Brain microvascular endothelial cell (primary cell): Measurements from ENCODE around the gene CUL7.

Experiments used
- DNase-seq: peaks from one replicate; pipeline ENCODE4 v3.0.0-alpha.2; 2020
- H3K27ac ChIP-seq: fragments of 250-450 bp; sonication (Bioruptor Pico); 2 replicates; pipeline ENCODE4 v1.5.1; 2020; ENCODE audit warnings: mild to moderate bottlenecking, moderate library complexity
- H3K27me3 ChIP-seq: fragments of 250-450 bp; sonication (Bioruptor Pico); replicated peaks from 2 replicates; pipeline ENCODE4 v1.5.1; 2020; ENCODE audit warnings: mild to moderate bottlenecking
- H3K36me3 ChIP-seq: fragments of 250-450 bp; sonication (Bioruptor Pico); replicated peaks from 2 replicates; pipeline ENCODE4 v1.5.1; 2020; ENCODE audit warnings: mild to moderate bottlenecking
- H3K4me3 ChIP-seq: 2 replicates; pipeline ENCODE4 v1.5.1; 2011; ENCODE audit warnings: low read depth, mild to moderate bottlenecking, control low read depth, low read length, moderate library complexity
- in situ Hi-C: cut with HindIII; loops from 2 replicates; pipeline ENCODE4 v1.10.0; 2017; ENCODE audit warnings: low sequenced_read_pairs, low pct_ligation_motif_present
- TF ChIP-seq, protein P1 (sequence below): IDR thresholded peaks from 2 replicates; pipeline ENCODE4 v1.5.1; 2011; ENCODE audit warnings: low read depth, mild to moderate bottlenecking, moderate library complexity, low read length, control low read depth, inconsistent platforms; ENCODE audit errors: missing control alignments

CUL7 gene

GRCh38 chr6:43055966-43056365 lies 2.3 kb upstream of the CUL7 start:
- TF ChIP-seq, protein P1, sequence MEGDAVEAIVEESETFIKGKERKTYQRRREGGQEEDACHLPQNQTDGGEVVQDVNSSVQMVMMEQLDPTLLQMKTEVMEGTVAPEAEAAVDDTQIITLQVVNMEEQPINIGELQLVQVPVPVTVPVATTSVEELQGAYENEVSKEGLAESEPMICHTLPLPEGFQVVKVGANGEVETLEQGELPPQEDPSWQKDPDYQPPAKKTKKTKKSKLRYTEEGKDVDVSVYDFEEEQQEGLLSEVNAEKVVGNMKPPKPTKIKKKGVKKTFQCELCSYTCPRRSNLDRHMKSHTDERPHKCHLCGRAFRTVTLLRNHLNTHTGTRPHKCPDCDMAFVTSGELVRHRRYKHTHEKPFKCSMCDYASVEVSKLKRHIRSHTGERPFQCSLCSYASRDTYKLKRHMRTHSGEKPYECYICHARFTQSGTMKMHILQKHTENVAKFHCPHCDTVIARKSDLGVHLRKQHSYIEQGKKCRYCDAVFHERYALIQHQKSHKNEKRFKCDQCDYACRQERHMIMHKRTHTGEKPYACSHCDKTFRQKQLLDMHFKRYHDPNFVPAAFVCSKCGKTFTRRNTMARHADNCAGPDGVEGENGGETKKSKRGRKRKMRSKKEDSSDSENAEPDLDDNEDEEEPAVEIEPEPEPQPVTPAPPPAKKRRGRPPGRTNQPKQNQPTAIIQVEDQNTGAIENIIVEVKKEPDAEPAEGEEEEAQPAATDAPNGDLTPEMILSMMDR = no peak
- DNase-seq = no peak
- Histone ChIP-seq H3K27ac (no peak overlapping the region), H3K36me3 (peaks cover 6% of the 10 kb centered on the region), H3K4me3 (no peak overlapping the region), H3K27me3 (no peaks in the 10 kb centered on the region)
- in situ Hi-C loops = no loop called here

GRCh38 chr6:43054206-43054943 lies 724 bp upstream of the CUL7 start:
- H3K27me3 ChIP-seq = no peaks in the 10 kb centered on the region
- in situ Hi-C loops = no loop called here
- peaks cover 16% of the 10 kb centered on the region for H3K36me3 ChIP-seq
- peak overlapping the region; percentile 94 for H3K27ac ChIP-seq
- no peak for DNase-seq
- H3K4me3 ChIP-seq = peak overlapping the region; percentile 85
- TF ChIP-seq, protein P1 = no peak

DNA sequence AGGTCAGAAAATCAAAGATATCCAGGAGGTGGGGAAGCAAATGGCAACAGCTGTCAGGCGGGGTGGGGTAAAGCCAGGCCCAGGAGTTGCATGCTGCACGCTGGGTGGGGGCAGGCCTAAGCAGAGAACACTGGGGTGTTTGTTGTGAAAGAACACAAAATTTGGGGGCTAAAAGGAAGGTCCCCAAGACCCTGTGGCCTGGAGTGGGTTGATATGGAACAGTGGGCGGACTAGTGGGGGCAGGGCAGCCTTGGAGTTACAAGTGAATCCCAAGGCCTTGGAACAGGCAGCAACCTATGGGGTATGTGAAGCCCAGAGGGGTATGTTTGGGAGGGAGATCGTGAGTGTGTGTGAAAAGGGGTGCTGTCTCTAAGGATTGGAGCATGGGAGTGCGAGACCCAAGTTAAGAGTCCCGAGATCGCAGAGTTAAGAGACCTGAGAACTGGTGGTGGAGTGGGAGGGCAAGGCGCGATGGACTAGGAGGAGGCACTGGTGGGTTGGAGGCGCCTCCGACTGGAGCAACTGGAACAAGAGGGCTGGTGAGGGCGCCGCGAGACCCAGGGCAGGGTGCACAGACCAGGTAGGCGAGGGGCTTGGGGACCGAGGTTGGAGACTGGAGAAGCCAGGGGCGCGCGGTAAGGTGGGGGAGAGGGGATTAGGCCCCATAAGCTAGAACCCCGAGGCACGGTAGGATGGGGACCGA lies 658 bp downstream of the CUL7 start:
- H3K27ac ChIP-seq = peak overlapping the region; percentile 94
- peaks cover 23% of the 10 kb centered on the region for H3K36me3 ChIP-seq
- in situ Hi-C loops = no loop called here
- peak overlapping the region; percentile 85 for H3K4me3 ChIP-seq
- peak; percentile 12 for DNase-seq
- no peaks in the 10 kb centered on the region for H3K27me3 ChIP-seq
- TF ChIP-seq, protein P1 = no peak

- Histone ChIP-seq H3K27ac (no peak overlapping the region), H3K27me3 (no peaks in the 10 kb centered on the region), H3K36me3 (peaks cover 20% of the 10 kb centered on the region), H3K4me3 (peak overlapping the region; percentile 85)
- DNase-seq = no peak
- TF ChIP-seq, protein P1 = no peak
- in situ Hi-C loops = no loop called here
These were observed 1.3 kb downstream of the CUL7 start for GRCh38 chr6:43052225-43052841.

DNA sequence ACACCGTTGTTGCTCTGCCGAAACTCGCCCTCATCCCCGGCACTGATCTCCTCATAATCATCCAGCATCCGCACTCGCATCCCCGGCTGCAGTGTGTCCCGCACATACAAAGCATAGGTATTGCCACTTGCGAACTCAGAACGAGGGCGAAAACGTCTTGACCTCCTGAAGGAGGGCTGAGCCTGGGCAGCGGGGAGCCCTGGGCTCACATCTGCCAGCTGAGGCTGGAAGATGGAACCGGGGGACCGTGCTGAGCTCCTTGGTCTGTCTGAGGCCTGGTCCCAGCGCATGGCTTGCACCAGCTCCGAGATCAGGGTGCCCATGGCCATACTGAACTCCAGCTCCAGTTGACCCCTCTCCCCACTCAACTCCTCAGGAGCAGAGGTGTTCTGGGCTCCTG lies 2.7 kb downstream of the CUL7 start:
- DNase-seq = no peak

More for the DNA sequence above, 2.7 kb downstream of the CUL7 start:
- TF ChIP-seq, protein P1 = no peak
- Histone ChIP-seq H3K36me3 (peaks cover 26% of the 10 kb centered on the region), H3K4me3 (no peak overlapping the region), H3K27ac (no peak overlapping the region), H3K27me3 (no peaks in the 10 kb centered on the region)
- in situ Hi-C loops = no loop called here
